ENCODE data around the gene TNRC6C. TPM values are rescaled to one million over a fixed set of nuclear protein-coding genes. Genes with fewer than 3 reads are reported as not detected.

TNRC6C gene
- total RNA-seq, 4 donors from 2014 or later: 2.6 to 10.9 (median 4.7) TPM

- H3K27me3 ChIP-seq: no peaks in the 10 kb centered on the region
- H3K4me1 ChIP-seq: peaks cover 42 to 88% (median 53%) of the 10 kb centered on the region in 3 donors
- H3K4me3 ChIP-seq: no peak overlapping the region
- H3K9me3 ChIP-seq: no peaks in the 10 kb centered on the region
- no peak for DNase-seq
- TF ChIP-seq POLR2A (IDR thresholded peaks at IDR 0.05): no peak
- no peak for TF ChIP-seq CTCF (IDR thresholded peaks at IDR 0.05)
- H3K36me3 ChIP-seq: no peaks in the 10 kb centered on the region
- 63 to 69% methylated on average over 7 to 9 of the region's 11 CpGs for WGBS, 2 donors
- H3K27ac ChIP-seq: peak overlapping the region; percentile 4 to 80 (median 70)
- intact Hi-C loops (cut with DNase I): no loop called here
Measured at GRCh38 chr17:78144147-78144719, 185.7 kb downstream of the TNRC6C start.

GRCh38 chr17:78144736-78145641 lies 186.5 kb downstream of the TNRC6C start:
- DNase-seq: no peak
- Histone ChIP-seq H3K27me3 (no peaks in the 10 kb centered on the region), H3K36me3 (no peaks in the 10 kb centered on the region), H3K4me3 (no peak overlapping the region), H3K4me1 (peaks cover 42 to 82% (median 53%) of the 10 kb centered on the region in 3 donors), H3K27ac (peak overlapping the region; percentile 4 to 80 (median 70)), H3K9me3 (no peaks in the 10 kb centered on the region)
- TF ChIP-seq POLR2A (IDR thresholded peaks at IDR 0.05) (no peak), CTCF (IDR thresholded peaks at IDR 0.05) (no peak)
- intact Hi-C loops (cut with DNase I): no loop called here
- 25 to 40% methylated on average over 4 of the region's 18 CpGs for WGBS, 2 donors

- Histone ChIP-seq H3K36me3 (no peaks in the 10 kb centered on the region), H3K9me3 (no peaks in the 10 kb centered on the region), H3K27ac (no peak overlapping the region), H3K4me3 (no peak overlapping the region), H3K4me1 (peaks cover 35 to 81% (median 48%) of the 10 kb centered on the region in 3 donors), H3K27me3 (no peaks in the 10 kb centered on the region)
- 96% methylated on average over 5 of the region's 7 CpGs; no CpG with 5 or more reads in 1 of the 2 donors for WGBS, 2 donors
- no peak for DNase-seq
- intact Hi-C loops (cut with DNase I): no loop called here
- TF ChIP-seq CTCF (IDR thresholded peaks at IDR 0.05): no peak
- TF ChIP-seq POLR2A (IDR thresholded peaks at IDR 0.05): no peak
Measured at GRCh38 chr17:78146471-78146869, 188.0 kb downstream of the TNRC6C start.

- H3K9me3 ChIP-seq: no peaks in the 10 kb centered on the region
- no peak overlapping the region for H3K4me3 ChIP-seq
- H3K36me3 ChIP-seq: no peaks in the 10 kb centered on the region
- no peak for DNase-seq
- WGBS, 2 donors: 85 to 100% methylated on average over 1 to 4 of the region's 6 CpGs
- TF ChIP-seq POLR2A (IDR thresholded peaks at IDR 0.05) (no peak), CTCF (IDR thresholded peaks at IDR 0.05) (no peak)
- no peaks in the 10 kb centered on the region for H3K27me3 ChIP-seq
- H3K27ac ChIP-seq: peak overlapping the region in 1 of 4 donors; percentile 15
- intact Hi-C loops (cut with DNase I): no loop called here
- peaks cover 31 to 81% (median 44%) of the 10 kb centered on the region in 3 donors for H3K4me1 ChIP-seq
Measured at GRCh38 chr17:78146881-78147280, 188.4 kb downstream of the TNRC6C start.
